T follicular helper cell (primary cell): ENCODE data around the gene ASF1A.

Experiments
- DNase-seq: peaks from one replicate; pipeline ENCODE4 v3.0.0-alpha.2; 2020; ENCODE audit warnings: low read depth

The ASF1A gene

DNA sequence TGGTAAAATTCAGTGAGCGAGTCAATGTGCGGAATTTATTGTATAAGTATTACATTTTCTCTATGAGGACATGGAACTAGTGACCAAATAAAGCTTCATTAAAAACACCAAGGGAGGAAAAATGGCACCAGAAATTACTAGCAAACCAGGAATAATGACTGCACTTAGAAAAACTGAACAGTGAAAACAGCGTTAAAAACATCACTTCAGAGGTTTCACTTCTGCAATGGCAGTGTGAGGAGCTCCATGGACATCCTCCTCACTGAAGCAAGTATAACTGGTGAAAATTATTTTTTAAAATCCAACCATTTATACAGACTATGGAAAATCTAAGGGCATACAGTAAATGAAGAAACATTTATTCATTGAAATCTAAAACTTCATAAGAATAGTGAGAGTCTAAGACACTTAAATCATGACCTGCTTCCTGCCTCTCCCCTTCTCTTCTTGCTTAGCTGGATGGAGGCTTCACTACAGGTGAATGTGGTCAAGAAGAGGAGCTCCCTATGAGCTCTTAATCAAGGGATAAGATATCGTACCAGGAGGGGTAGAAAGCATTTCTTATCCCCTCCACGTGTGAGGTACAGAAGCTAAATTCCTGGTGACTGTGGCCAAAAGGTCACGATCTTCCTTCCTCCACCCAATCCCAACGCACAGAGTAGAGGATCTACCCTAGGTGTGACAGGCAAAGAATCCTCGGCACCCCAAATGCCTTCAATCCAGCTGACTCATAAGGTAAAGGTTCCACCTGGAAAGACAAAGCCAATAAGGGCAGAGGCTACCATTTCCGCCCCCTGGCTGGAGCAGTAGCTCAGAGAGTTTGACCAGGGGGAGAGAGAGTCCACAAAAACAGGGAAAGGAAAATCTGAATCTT, 12.3 kb upstream of the ASF1A start:
- no peak for DNase-seq

DNA sequence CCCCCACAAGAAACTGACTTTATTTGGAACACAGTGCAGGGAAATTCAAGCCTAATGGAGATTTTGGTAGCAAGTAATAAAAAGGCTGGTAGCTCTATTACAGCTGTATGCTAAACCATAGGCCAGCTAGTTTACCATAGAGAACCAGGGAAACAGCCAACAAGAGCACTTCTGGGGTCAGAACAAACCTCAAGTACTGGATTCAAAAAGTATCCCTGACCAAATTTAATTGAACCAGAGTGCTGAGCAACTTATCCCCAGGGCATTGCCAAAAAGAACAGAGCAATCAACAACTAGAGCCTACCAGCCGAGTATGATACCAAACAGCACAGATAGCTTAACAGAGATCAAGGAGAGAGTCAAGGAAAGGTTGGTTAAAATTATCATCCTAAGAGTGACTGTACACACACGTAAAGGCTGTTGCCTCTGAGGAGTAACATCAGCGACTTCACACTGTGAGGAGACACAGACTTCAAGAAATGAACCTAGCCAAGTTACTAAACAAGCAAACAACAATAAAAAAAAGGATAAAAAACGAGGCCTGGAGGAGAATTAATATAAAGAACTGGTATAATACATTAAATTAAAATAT, 11.5 kb upstream of the ASF1A start:
- no peak for DNase-seq

DNA sequence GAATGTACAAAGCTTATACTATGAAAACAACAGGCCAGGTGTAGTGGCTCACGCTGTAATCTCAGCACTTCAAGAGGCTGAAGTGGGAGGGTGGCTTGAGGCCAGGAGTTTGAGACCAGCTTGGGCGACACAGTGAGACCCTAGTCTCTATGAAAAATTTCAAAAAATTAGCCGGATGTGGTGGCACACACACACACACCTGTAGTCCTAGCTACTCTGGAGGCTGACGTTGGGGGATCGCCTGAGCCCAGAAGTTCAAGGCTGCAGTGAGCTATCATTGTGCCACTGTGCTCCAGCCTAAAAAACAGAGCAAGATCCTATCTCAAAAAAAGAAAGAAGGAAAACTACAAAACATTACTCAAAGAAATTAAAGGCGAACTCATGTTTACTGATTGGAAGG, 7.3 kb upstream of the ASF1A start:
- no peak for DNase-seq

DNA sequence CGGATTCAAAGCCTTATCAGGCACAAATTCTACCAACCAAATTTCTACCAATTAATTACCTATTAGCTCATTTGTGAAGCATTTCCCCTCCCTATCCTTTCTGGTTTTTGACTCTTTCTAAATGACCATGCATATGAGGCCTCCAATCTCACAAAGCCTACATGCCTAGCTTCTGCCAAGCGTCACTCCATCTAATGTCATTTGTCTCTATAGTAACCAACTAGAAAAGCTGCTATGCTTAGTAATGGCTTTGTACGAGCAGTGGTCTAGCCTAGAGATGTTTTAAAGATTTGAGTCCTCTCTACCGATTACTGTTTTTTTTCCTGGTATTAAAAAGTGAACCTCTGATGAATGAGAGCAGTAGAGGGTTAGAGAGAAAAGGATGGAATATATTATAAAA, 4.8 kb upstream of the ASF1A start:
- DNase-seq: no peak

DNA sequence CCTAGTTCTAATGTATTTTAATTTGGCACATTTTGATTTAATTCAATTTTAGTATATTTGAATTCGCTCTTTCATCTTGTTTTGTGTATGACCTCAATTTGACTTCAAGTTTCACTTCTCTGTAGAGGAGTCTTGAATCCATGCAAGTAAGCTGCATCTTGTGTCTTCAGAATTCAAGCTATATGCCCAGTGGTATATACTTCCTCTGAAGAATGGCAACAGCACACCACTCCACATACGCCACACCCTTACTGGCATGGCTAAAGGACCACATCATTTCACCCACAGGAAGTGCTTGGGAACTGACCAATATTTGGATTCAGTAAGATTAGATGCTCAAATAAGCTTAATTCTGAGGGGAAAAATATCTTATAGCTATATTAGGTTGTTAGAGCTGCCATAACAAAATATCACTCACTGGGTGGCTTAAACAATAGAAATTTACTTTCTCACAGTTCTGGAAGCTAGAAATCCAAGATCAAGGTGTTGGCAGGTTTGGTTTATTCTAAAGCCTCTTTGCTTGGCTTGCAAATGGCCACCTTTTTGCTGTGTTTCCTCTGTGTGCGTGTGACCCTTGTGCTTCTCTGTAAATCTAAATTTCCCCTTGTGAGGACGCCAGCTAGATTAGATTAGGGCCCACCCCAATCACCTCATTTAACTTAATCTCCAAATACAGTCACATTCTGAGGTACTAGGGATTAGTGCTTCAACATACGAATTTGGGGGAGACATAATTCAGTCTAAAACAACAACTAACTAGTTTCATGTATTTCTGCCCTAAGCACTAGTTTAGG, 2.8 kb upstream of the ASF1A start:
- no peak for DNase-seq

DNA sequence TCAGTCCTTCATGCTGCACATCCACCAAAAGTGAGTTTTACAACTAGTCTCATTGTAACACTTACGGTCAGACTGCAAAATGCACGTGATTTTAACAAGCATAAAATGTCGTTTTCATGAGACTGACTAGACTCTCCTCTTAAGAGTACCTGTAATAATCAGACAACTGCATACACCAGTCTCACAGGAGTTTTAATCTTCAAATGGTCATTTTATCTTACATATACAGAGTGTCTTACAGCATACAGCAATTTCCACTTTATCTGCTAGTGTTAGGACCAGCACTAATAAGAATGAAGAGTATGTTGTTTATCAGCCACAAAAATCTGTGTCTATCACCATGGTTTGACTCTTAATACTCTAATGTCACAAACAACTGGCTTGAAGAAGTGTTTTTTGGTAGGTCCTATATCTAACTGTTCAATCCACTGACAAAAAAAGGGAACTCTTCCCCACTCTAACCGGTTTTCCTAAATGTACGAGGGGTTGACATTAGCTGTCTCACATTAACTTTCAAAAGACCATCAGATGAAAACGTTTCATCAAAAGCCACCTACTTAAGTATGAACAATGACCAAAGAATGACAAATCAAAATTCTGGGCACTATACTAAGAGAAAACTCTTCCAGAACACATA, 1.5 kb upstream of the ASF1A start:
- no peak for DNase-seq

DNA sequence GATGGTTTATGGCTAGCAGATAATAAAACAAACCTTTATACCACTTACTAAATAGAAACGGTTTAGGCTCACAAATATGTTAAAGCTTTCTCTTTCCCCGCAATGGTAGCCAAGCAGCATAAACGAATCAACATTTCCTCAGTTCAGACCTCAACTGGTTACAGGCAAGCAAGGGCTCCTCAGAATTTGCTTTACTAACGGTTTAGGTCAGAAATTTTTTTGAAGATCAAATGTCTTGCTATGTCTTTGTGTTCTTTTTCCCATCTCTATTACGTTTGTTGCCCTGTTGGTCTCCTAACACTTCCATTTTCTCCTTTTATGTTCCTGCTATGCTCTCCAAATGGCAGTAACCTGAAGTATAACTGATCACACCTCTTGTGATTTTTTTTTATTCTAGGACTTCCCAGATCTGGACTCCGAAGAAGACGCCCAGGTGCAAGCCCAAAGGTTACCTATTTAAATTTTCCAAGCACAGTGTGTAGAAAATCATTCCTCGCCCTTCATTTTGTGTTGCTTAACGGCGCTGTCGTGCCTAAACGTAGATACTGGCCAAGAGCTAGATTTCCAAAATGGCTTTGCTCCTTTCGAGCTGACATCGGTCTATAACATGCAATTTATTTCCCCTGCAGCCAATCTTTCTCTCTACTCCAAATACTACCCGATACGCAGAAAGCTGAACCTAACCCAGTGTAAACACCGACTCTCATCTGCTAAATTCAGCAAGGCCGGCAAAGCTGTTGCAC, 717 bp upstream of the ASF1A start:
- DNase-seq: peak; percentile 38

DNA sequence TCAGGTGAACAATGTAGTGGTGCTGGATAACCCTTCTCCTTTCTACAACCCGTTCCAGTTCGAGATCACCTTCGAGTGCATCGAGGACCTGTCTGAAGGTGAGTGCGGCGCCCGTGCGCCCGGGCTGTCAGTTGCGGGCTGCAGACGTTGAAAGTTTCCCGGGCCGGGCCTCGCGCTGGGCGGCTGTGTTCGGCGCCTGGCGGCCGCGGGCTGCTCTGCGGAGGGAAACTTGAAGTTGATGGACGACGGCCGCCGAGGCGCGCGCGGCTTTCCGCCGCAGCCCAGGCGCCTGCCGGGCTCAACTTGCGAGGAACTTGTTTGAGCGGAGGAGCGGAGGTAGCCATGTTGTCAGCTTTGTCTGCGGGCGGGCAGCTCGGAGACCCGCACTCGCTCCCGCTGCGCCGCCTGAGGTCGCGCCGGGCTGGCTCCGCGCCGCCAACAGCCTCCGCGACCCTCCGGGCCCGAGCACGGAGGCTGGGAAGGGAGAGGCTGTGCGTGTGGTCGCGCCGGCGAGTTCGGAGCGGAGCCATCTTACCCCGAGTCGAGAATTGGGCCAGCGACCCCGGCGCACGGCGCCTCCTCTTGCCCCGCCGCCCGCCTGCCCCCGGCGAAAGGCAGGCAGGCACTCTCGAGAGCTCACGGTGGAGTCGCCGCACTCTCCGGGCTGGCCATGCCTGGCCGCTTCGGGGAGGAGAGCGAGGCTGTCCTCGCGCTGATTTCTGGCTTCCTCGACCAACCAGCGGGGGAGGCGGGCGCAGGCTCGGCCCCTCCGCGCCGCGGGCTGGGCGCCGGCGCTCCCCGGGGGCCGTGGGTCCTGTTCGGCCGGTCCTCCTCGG, 691 bp downstream of the ASF1A start:
- DNase-seq: peak; percentile 34

DNA sequence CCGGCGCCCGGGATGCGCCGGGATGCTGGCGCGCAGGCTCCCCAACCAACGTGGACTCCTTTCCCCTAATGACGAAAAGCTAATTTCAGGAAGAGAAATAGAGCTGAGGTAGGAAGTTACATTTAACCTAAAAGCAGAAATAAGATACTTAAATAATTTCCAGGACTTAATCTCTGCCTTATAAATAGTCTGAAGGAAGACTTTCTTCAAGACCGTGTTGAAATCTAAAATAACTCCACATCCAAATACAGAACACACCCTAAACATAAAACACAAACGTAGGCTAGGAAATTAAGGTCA, 1.3 kb downstream of the ASF1A start:
- no peak for DNase-seq

DNA sequence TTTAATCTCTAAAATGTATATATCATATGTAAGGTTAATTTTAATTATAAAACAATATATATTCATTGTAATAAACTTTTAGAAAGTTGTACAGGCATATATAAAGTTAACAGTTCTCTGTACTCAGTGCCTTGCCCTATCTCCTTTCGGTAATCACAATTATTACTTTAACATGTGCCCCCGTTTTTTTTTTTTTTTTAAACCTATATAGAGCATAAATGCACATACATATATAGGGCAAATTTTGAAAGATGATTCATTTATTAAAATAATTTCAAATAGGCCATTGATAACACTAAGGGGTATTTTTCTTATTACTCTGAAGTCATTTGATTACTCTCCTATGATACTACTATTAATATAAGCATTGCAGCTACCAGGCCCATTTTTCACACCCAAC, 1.9 kb downstream of the ASF1A start:
- no peak for DNase-seq

DNA sequence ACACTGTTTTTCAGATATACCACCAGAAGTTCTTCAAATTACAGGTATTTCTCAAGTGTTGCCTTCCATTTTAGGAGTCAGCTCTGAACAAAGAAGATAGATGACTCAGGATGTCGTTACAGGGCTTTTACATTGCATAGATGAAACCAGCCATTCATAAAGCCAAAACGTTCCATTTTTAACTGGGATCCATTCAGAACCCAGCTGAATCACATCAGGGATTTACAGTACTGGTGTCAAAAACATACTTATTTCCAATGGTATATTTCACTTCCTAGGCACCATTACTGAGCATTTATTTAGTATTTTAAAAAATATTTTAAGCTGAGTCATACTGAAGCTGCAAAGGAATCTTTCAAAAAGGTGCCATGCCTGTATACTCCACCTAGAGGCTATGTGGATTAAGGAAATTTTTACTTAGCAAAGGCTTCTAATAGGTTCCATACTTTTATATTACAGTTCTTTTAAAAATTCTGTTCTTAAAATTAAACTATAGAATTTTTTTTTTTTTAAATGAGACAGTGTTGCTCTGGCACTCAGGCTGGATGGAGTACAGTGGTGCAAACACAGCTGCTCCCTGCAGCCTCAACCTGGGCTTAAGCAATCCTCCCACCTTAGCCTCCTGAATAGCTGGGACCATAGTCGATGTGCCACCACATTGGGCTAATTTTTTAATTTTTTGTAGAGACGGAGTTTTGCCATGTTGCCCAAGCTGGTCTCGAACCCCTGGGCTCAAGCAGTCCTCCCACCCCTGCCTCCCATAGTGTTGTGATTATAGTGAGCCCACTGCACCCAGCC, 2.6 kb downstream of the ASF1A start:
- no peak for DNase-seq

DNA sequence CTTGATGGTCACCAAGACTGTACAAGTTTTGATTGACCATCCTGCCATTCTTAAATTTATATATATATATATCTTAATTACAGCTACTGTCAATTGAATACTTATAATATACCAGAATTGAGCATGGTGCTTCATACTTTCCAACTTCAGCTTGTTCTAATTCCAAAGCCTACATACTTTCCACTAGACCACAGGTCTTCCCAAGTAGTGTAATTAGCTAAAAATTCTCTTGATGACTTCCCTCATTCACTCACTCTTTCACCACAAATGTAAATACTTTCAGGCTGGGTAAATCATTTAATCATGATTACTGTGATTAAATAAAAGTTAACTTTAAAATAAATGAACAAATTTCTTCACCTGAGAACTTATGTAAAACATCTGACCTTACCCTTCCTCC, 3.4 kb downstream of the ASF1A start:
- no peak for DNase-seq

DNA sequence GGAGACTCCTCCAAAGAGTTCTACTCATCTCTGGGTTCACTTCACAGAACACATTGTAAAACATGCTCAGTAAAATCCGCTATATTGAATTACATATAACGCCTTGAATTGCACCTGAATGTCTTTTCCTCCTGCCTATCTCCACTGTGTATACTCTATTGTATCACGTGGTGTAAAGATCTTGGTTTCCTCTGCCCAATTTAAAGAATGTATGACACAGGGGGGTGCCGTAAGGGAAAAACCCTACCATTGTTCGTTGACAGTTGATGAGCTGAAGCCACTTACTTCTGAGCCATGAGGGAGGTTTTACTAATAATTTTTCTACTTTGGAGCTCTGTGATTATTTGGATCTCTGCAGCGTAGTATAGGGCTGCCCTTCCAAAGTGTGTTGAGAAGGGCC, 6.0 kb downstream of the ASF1A start:
- no peak for DNase-seq

DNA sequence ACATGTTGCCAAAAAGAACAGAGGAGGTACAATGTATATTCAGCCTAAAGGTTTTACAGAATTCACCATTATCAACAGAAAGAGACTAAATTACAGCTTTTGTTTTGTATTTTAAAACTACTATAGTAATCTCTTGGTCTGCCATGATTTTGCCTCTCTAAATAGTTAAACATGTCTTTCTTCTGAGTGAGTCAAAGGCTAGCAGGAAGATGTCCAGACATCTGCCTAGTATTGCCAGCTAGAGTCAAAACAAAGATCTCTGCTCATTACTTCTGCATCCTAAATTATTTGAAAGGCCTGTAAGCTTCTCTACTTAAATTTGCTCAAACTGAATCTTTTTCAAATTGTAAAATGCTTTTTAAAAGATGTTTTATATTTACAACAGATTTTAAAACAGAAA, 8.8 kb downstream of the ASF1A start:
- no peak for DNase-seq

DNA sequence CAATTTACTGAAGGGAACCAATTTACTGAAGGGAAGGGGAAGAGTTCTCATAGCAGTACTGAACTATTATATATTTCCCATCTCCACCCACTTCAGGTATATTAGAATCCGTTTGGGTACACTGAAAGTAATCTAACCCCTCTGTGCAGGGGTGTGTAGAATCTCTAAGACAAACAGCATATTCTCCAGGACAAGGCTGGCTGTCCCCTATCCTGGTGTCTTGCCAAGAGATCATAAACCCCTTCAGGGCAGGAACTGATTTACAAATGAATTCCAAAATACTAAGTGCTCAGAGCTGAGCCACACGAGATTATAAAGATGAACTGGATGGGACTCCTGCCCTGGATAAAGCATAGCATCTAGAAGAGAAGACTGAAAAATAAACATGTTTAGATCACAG, 9.2 kb downstream of the ASF1A start:
- DNase-seq: no peak

DNA sequence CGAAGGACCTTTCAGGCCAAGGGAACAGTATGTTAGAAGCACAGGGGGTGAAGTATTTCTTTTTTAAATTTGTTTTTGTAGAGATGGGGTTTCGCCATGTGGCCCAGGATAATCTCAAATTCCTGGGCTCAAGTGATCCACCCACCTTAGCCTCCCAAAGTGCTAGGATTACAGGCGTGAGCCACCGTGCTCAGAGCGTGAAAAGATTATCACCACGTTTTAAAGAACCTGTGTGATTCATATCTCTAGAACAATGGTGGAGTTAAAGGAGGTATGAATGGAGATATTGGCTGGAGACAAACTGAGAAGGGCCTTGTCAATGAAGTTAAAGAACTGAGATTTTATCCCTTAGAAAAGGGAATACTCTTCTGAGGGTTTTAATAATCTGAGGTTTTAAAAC, 9.7 kb downstream of the ASF1A start:
- DNase-seq: no peak

DNA sequence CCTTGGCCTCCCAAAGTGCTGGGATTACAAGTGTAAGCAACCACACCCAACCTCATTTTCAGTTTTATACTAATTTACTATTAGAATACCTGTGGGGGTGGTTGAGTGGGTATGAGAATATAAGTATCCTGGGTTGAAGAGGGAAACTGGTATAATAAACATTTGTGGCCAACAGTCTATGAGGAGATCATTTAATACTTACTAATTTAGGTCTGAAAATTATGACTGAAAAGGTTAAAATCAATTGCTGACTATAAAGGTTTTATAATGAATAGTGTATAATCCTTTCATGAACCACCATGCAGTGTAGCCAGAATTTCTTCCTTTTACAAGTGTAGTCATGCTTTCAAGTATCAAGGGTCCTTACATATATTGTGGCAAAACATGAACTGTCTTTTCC, 11.1 kb downstream of the ASF1A start:
- DNase-seq: no peak

DNA sequence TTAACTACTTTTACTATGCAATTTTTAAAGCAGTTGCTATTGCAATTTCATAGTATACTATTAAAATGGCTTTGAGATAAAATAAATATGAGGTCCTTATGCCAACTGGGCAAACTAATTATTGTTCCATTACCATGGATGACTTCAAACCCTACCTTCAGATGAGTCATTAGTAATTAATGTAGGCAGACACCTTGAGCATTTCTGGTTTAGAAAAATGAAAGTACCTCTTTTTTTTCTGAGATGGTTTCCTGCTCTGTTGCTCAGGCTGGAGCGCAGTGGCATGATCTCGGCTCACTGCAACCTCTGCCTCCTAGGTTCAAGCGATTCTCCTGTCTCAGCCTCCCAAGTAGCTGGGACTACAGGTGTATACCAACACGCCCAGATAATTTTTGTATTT, 11.9 kb downstream of the ASF1A start:
- DNase-seq: no peak

DNA sequence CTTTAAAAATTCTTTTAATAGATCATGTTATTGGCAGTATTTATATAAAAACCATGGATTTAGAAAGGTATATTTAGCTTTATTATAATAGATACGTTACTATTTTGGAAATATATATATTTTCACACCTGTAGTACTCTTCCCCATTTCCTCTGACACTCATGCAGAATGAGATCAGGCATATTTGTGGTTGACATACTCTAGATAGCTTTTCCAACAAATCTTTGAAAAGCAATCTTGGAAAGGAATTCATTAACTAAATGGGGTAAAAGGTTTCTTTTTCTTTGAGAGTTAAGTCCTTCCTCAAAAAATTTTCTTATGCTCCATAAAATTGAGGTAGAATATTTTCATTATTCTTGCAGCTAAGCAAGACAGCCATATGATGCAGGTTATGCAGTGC, 14.5 kb downstream of the ASF1A start:
- DNase-seq: no peak

DNA sequence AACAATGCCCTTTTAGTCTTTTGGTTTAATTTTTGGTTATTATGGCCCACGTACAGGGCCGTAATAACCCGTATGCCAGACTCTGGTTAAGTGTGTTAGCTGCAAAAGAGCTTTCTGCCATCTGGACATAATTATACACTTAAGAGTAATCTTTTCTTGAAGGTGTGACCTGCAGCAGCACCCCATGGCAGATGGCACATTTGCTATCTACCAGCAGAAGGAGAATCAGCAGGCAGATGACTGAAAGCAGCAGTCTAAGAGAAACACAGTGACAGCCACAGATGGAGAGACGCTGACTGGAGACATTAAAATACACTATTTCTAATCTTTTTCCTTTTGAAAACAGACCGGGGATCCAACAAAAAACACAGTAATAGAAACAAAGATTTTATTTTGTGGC, 18.7 kb downstream of the ASF1A start:
- no peak for DNase-seq
